Fibroblast of pulmonary artery (primary cell): ENCODE data around the gene LRCH1.

Experiments used
- DNase-seq: peaks from one replicate; pipeline ENCODE4 v3.0.0-alpha.2; 2010; ENCODE audit warnings: low read depth
- H3K4me3 ChIP-seq: replicated peaks from 2 replicates; pipeline ENCODE4 v1.5.1; 2011; ENCODE audit warnings: low read depth, mild to moderate bottlenecking, control low read depth, low read length, moderate library complexity
- CTCF ChIP-seq: IDR thresholded peaks from 2 replicates; pipeline ENCODE4 v1.5.1; 2011; ENCODE audit warnings: mild to moderate bottlenecking, control low read depth, low read length, inconsistent platforms; ENCODE audit errors: missing control alignments

Gene LRCH1

DNA sequence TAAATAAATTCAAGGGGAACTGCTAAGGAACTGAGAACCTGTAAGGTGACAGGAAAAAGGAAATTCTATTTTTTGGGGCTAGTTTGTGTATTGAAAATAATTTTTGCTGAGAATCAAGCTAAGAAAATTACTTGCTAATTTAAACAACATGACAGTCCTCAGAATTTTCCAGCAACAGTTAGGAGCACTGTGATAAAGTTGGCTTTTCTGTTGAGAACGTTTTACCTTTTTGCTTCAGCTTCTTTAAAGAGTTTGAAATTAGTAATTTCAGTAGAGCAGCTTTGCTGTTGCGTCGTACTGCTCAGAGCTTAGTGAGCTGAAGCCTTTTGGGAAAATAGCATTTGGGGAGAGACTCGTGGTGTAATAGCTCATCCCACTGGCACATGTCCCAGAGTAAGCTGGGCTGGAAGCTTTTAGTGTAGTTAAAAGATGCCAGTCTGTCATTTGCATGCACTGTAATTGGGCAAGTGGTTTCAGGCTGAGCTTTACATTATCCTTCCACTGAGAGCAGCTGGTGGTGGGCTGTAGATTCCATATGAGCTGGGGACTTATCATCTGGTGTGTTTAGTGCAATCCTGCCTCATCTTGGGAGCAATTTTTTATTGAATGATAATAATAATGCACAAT lies 69.8 kb downstream of the LRCH1 start:
- no peak for TF ChIP-seq CTCF
- DNase-seq, result peak; percentile 83
- H3K4me3 ChIP-seq, result no peak overlapping the region

DNA sequence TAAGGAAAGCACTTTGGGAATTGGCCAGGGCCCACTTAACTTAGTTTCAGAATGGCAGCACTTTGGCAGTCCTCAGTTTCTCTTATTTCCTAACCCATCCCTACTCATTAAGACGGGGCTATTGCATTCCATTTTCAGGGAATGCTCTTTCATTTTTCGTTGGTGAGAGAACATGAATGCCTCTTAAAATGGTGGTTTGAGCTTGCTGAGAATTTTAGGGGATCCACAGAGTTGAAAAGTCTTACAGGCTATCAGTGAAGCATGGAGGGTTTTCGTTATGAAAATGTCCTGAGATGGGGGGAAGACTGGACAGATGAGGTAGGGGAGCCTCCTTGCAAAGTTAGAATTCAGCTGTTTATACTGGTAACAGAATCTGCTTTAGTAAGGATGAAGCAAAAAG lies 71.4 kb downstream of the LRCH1 start:
- no peak for TF ChIP-seq CTCF
- DNase-seq, result no peak
- H3K4me3 ChIP-seq, result no peak overlapping the region

GRCh38 chr13:46624821-46625220 lies 71.9 kb downstream of the LRCH1 start:
- no peak for TF ChIP-seq CTCF
- no peak for DNase-seq

DNA sequence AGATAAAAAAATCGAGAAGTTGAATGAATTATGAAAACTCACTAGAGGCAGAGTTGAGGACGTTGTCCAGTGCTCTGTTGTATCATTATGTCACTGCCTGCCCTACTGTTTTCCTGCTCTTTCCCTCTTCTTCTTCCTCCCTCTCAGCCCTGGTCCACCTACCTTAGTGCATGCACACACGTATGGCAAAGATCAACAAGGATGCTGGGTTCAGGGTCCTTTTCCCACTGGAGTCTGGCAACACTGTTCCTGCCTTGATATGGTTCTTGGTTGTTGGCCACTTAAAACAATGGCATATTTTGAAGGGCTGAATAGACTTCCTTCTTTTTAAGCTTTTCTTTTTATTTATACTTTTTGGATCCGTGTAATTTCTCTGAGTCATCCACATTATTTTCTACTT lies 74.5 kb downstream of the LRCH1 start:
- TF ChIP-seq CTCF, result no peak
- no peak for DNase-seq
- no peak overlapping the region for H3K4me3 ChIP-seq

More at GRCh38 chr13:46624821-46625220, 71.9 kb downstream of the LRCH1 start:
- H3K4me3 ChIP-seq, result no peak overlapping the region

DNA sequence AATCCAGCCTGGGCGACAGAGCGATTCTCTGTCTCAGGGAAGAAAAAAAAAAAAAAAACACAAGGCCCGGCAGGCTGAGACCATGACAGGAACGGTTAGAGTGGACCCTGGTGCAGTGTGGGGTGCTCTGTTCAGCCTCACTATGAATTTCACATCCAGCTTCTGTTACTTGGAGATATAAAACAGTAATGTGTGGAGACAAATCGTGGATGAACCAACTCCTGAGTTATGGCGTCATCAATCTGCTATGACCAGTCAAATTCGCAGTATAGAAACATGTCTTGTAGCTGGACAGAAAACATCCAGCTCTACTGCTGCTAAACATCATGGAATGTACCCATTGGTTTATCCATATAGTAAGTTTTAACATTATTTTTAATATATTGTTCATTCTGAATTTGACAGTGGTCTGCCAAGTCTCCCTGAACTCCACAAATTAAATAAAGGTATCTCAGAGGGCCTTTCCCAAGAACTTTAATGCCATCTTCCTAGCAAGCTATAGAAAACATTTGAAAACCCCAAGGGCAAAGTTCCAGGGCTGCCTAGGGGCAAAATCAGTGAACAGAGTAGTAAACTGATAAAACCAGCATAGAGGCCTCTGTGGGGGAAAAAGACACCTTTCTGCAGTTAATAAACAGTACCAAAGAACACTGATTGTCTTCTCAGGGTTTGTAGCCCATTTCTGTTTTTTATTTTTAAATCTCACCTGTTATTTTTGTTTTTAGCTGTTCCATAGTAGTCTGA lies 75.8 kb downstream of the LRCH1 start:
- TF ChIP-seq CTCF, result no peak
- DNase-seq, result no peak
- H3K4me3 ChIP-seq, result no peak overlapping the region

DNA sequence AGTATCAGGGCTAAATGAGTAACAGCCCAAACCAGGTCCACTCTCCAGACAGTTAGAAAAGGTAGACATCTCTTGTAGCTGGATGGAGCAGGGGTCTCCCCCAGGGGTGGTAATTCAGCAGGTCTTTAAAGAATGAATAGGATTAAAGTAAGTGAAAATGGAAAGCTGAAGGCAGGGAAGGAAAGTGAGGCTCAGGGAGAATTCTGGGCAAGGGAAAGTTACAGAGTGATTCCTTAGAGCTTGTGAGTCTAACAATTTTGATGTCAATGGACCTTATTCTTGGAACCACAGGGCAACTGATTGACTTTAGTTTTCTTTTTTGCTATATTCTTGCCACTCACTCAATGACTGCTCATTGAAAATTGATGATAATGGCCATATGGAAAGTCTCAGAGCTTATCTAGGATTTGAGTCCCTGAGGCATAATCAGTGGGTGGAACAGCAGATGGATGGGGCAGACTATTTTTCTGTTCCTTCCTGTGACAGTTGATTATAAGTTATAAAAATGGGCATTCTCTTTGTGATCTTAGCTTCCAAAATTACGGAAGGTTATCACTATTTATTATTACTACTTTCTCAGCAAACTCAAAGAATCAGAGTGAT lies 76.9 kb downstream of the LRCH1 start:
- no peak for DNase-seq
- no peak for TF ChIP-seq CTCF
- H3K4me3 ChIP-seq, result no peak overlapping the region
